ENCODE results near the gene TMEM239.

Gene TMEM239

DNA sequence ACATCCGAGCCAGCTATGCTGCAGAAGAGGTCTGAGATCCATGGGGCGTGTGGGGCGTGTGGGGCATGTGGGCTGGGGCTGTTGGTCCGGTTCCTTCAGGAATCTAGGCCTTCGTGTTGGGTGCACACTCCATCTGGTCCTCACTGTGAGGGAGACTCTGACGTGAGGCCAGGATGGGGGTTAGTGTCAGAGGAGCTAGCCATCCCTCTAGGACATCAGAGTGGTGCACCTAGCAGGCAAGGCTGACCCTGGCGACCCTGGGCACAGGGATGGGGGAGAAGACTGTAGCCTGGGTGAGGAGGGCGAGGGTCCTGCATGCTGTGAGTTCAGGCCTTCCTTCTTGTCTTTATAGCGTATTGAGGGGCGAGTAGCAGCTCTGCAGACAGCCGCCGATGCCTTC lies 48.5 kb downstream of the TMEM239 start:
- Histone ChIP-seq H3K27me3 (ENCODE audit: low read depth) (no peaks in the 10 kb centered on the region), H3K9me3 (no peaks in the 10 kb centered on the region), H3K36me3 (replicated peaks) (no peaks in the 10 kb centered on the region; the same call in none of the 2 replicates), H3K4me1 (no peaks in the 10 kb centered on the region), H3K4me3 (no peak overlapping the region)
- in situ Hi-C loops (cut with MboI; ENCODE audit: low sequenced_read_pairs), result no loop called here
- no peak for DNase-seq (ENCODE audit: low spot score in 2 of 2)

GRCh38 chr20:2865101-2865500 lies 48.9 kb downstream of the TMEM239 start:
- DNase-seq (ENCODE audit: low spot score in 2 of 2), result no peak
- Histone ChIP-seq H3K27me3 (ENCODE audit: low read depth) (no peaks in the 10 kb centered on the region), H3K4me3 (no peak overlapping the region), H3K4me1 (no peaks in the 10 kb centered on the region), H3K36me3 (replicated peaks) (no peaks in the 10 kb centered on the region; the same call in none of the 2 replicates), H3K9me3 (no peaks in the 10 kb centered on the region)
- in situ Hi-C loops (cut with MboI; ENCODE audit: low sequenced_read_pairs), result no loop called here

GRCh38 chr20:2865630-2866029 lies 49.5 kb downstream of the TMEM239 start:
- no peaks in the 10 kb centered on the region for H3K9me3 ChIP-seq

GRCh38 chr20:2866236-2866635 lies 50.1 kb downstream of the TMEM239 start:
- H3K27me3 ChIP-seq (ENCODE audit: low read depth), result no peaks in the 10 kb centered on the region
- H3K9me3 ChIP-seq, result no peaks in the 10 kb centered on the region
- no peaks in the 10 kb centered on the region; the same call in none of the 2 replicates for H3K36me3 ChIP-seq (replicated peaks)
- in situ Hi-C loops (cut with MboI; ENCODE audit: low sequenced_read_pairs), result no loop called here
- no peak overlapping the region for H3K4me3 ChIP-seq
- peaks cover 4% of the 10 kb centered on the region for H3K4me1 ChIP-seq
- DNase-seq (ENCODE audit: low spot score in 2 of 2), result no peak

More at GRCh38 chr20:2865630-2866029, 49.5 kb downstream of the TMEM239 start:
- Histone ChIP-seq H3K4me1 (peaks cover 1% of the 10 kb centered on the region), H3K27me3 (ENCODE audit: low read depth) (no peaks in the 10 kb centered on the region), H3K36me3 (replicated peaks) (no peaks in the 10 kb centered on the region; the same call in none of the 2 replicates), H3K4me3 (no peak overlapping the region)
- in situ Hi-C loops (cut with MboI; ENCODE audit: low sequenced_read_pairs), result no loop called here
- peak in 1 of 2 experiments; percentile 30 for DNase-seq (ENCODE audit: low spot score in 2 of 2)

DNA sequence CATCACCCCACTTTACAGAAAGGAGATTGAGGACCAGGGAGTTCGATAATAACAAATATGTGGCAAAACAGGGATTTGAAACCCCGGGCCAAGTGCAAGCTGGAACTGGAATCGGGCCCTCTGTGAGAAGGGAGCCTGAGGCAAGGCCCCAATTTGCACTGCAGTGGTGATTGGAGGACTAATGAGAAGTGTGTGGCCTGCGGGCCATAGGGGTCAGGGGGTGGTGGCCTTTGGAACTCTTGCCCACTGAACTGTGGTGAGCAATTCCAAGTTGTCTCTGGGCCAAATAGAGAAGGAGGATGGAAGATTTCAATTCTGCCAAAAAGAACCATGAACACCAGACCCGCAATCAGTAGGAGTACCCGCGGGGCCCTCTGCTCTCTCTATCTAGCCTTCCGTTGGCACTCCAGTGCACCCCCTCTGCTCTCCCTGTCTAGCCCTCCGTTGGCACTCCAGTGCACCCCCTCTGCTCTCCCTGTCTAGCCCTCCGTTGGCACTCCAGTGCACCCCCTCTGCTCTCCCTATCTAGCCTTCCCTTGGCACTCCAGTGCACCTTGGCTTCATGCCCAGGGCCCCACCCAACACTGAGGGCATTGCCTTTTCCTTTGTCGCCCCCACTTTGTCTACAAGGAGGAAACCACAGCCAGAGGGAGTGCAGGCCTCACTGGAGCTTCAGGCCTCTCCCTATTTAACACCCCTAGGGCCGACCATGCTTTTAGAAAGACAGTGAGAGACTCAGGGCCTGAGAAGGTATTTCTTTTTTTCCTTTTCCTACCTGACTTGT lies 51.1 kb downstream of the TMEM239 start:
- no peak for DNase-seq (ENCODE audit: low spot score in 2 of 2)
- no peaks in the 10 kb centered on the region; the same call in 1 of the 2 replicates for H3K36me3 ChIP-seq (replicated peaks)
- H3K9me3 ChIP-seq, result no peaks in the 10 kb centered on the region
- H3K4me3 ChIP-seq, result no peak overlapping the region
- H3K27me3 ChIP-seq (ENCODE audit: low read depth), result no peaks in the 10 kb centered on the region
- peaks cover 6% of the 10 kb centered on the region for H3K4me1 ChIP-seq
- in situ Hi-C loops (cut with MboI; ENCODE audit: low sequenced_read_pairs), result no loop called here

All from HAP-1 (cell line).